Adrenal gland (tissue), 5 donors: ENCODE measurements around the gene PPP2R3B.

ENCODE experiments used
- CTCF ChIP-seq, 6 experiments: fragments of 450-650 bp in 4 of 6; fragments of 200-600 bp in 2 of 6; sonication (generic) in 1 of 6; IDR thresholded peaks; 1 replicate in 5 of 6; 2 replicates in 1 of 6; pipeline versions ENCODE4 v1.5.1 to v1.8.0; 2016 to 2021; ENCODE audit warnings: antibody characterized with exemption in 6 of 6, mild to moderate bottlenecking in 2 of 6, moderate library complexity in 1 of 6
- POLR2A ChIP-seq, 2 donors: fragments of 450-650 bp; IDR thresholded peaks; one replicate each; pipeline ENCODE4 v1.6.1; 2017; ENCODE audit warnings: antibody characterized with exemption in 2 of 2, mild to moderate bottlenecking in 2 of 2, moderate library complexity in 1 of 2
- donor health status: DM: no; HTN: no; CAD: no.

GRCh38 chrX:405149-405548, 18.4 kb upstream of the PPP2R3B start:
- TF ChIP-seq CTCF (IDR thresholded peaks at IDR 0.05) (no peak), POLR2A (IDR thresholded peaks at IDR 0.05) (no peak)
